Measurements from ENCODE around the gene PTP4A1.
"Not testable (repeated sequence)": the region's sequence is repeated elsewhere in the genome, so short reads cannot be mapped to it uniquely, and the experiment has no call there.

Gene PTP4A1

GRCh38 chr6:63572044-63572746, at the start of gene PTP4A1, which contains the start of gene LOC128125822:
TSS of gene PTP4A1 (plus strand) at chr6:63572480. CDS start at chr6:63576881, 4,401 bp downstream.
TSS of gene LOC128125822 (plus strand) at chr6:63572480.
- DNase-seq = peak; percentile 73

DNA sequence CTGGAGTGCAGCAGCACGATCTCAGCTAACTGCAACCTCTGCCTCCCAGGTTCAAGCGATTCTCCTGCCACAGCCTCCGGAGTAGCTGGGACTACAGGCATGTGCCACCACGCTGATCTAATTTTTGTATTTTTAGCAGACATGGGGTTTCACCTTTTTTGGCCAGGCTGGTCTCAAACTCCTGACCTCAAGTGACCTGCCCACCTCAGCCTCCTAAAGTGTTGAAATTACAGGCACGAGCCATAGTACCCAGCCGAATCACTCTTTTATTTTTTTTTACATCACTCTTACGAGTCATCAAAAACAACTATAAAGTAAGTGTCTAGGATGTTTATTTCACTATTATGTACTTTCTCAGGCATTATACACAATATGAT, 49.4 kb upstream of the PTP4A1 start:
- DNase-seq = not testable (repeated sequence)

GRCh38 chr6:63523630-63524029, 48.6 kb upstream of the PTP4A1 start:
- DNase-seq = no peak

GRCh38 chr6:63525186-63525878, 46.9 kb upstream of the PTP4A1 start:
- DNase-seq = no peak

GRCh38 chr6:63526931-63527330, 45.3 kb upstream of the PTP4A1 start:
- DNase-seq = no peak

DNA sequence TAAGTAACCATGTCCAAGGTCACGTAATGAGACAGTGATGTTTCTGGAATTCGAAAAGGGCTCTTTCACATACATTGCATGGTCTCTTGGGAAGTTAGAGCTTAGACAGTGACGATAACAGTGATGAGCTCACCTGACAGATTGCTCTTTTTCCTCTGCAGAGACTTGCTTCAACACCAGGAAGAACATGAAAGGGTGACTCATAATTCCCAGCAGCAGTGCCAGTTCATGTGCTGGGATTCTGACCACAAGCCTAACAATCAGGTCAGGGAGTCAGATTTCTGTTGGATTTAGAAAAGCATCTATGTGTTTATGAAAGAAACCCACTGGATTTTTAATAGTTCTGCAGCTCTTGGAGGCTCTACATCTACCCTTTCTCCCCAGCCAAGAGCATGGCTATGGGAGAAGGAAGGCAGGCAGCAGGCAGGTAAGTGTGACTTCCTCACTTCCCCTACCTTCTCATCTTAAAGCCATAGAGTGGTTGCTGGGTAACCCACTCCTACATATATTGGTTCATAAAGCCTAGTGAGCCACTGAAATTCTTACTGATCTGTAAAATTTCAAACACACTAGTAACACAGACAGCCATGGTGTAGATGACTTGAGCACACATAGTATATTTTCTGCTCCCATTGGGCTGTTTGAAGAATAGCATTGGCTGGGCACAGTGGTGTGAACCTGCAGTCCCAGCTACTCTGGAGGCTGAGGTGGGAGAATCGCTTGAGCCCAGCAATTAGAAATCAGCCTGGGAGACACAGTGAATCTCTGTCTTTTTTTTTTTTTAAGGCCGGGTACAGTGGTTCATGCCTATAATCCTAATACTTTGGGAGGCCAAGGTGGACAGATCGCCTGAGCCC, 44.4 kb upstream of the PTP4A1 start:
- DNase-seq = no peak

- DNase-seq = no peak
Observed at GRCh38 chr6:63529498-63529897, 42.8 kb upstream of the PTP4A1 start.

- DNase-seq = peak; percentile 1
Observed at GRCh38 chr6:63530182-63530581, 42.1 kb upstream of the PTP4A1 start.

- DNase-seq = no peak
Observed at GRCh38 chr6:63530991-63531390, 41.3 kb upstream of the PTP4A1 start.

DNA sequence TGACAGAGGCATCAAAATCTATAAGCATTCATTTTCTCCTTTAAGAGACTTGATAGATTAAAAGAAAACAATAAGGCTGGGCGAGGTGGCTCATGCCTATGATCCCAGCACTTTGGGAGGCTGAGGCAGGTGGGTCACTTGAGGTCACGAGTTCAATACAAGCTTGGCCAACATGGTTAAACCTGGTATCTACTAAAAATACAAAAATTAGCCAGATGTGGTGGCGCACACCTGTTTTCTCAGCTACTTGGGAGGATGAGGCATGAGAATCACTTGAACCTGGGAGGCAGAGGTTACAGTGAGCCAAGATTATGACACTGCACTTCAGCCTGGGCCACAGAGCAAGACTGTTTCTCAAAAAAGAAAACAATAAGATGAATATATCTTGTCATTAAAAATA, 39.3 kb upstream of the PTP4A1 start:
- no peak for DNase-seq

DNA sequence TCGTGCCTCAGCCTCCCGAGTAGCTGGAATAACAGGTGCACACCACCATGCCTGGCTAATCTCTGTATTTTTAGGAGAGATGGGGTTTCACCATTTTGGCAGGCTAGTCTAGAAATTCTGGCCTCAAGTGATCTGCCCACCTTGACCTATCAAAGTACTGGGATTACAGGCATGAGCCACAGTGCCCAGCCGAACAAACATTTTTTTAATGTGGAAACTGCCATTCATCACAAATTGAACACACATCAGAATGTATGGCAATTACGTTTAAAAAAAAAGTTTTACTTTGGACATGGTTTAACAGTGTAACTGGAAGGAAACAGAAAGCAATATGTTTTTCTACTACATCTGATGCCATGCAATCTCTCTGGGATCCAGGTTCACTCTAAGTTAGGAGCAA, 38.3 kb upstream of the PTP4A1 start:
- no peak for DNase-seq

GRCh38 chr6:63537201-63537958, 34.9 kb upstream of the PTP4A1 start:
- DNase-seq = no peak

DNA sequence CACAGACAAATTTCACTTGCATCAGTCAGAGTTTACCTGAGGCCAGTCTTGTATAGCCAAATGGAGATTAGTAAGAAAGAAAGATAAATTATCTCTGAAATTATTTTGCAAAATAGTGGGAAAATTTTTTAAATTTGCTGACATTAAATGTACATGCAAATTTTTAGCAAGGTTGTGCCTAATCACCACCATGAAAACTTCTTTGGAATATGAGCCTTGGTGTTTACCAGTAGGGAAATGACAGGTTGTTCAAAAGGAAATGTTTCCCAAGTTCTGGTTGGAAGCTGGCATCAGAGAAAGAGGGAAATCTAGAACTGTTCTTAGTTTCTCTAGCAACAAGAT, 34.4 kb upstream of the PTP4A1 start:
- DNase-seq = no peak

DNA sequence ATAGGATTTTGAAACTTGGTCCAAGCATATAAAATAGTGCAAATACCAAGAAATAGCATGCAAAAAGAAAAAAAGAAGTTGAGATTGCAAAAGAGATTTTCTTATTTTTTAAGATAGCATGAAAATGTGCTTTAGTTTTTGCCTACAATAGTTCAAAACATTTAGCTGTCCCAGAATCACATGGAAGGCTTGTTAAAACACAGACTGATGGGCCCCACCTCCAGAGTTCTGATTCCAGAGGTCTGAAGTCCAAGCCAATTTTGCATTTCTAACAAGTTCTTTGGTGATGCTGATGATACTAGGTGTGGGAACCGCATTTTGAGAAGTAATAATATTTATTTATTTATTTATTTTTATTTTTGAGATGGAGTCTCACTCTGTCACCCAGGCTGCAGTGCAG, 33.7 kb upstream of the PTP4A1 start:
- no peak for DNase-seq

DNA sequence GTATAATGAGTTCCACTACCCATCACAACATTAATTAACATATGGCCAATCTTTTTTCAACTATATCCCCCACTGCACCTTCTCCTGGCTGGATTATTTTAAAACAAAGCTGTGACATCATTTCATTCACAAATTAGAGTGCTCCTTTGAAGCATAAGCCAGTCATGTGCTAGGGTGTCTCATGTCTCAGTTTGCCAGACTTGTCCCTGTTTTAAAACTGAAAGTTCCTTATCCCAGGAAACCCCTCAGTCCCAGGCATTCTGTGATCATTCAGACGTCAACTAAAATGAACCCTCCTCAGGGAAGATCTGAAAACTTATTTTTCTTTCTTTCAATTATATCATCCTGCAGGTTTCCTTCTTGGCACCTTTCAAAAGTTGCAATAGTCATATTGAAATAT, 29.3 kb upstream of the PTP4A1 start:
- DNase-seq = no peak

DNA sequence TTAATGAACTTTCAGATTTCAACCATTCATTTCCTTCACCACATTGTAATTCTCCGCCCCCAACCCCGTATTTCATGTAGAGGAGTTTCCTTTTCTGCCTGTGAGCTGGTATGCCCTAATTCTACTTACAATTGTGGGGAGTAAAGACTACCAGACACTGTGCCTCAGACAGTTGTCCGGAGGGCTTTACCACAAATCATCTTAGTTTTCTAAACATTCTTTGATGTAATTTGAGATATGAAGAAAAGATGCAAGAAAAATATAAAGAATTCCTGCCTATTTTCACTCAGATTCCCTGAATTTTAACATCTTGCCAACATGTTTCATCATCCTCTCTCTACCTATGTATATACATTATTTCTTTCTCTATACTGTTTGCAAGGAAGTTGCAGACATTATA, 28.3 kb upstream of the PTP4A1 start:
- DNase-seq = no peak

DNA sequence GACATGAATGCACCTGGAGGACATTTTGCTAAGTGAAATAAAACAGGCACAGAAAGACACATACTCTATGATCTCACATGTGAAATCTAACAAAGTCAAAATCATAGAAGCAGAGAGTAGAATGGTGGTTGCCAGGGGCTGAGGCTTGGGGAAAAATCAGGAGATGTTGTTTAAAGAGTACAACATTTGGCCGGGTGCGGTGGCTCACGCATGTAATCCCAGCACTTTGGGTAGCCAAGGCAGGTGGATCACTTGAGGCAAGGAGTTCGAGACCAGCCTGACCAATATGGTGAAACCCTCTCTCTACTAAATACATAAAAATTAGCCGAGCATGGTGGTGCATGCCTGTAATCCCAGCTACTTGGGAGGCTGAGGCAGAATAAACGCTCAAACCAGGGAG, 26.0 kb upstream of the PTP4A1 start:
- no peak for DNase-seq

DNA sequence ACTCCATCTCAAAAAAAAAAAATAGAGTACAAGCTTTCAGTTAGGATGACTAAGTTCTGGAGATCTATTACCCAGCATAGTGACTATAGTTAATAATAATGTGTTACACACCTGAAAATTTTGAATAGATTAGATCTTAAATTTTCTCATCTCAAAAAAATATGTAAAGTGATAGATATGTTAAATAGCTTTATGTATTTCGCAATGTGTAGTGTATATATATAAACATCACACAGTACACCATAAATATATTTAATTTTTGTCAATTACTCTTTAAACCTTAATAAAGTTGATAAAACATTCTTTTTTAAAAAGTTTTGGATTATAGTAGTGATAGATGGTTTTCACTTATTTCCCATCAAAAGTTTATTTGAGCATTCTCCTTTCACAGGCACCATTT, 25.6 kb upstream of the PTP4A1 start:
- no peak for DNase-seq

GRCh38 chr6:63549076-63549475, 23.2 kb upstream of the PTP4A1 start:
- no peak for DNase-seq

DNA sequence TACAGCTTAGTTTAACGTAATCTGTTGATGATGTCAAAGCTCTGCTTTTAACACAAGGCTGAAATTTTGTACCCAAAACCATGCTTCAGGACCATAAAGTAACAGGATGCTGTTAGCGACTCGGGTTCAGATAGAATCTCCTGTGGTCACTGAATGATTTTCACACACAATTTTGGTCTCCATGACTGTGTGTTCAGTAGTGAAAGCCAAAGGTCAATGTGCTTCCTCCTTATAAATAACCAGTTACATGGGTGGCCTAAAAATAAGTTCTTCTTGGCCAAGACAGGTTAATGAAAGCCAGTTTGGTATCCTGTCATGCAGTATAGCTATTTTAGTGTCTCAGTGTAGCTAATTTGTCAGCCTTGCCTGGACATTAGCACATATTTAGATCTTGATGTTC, 19.1 kb upstream of the PTP4A1 start:
- no peak for DNase-seq

DNA sequence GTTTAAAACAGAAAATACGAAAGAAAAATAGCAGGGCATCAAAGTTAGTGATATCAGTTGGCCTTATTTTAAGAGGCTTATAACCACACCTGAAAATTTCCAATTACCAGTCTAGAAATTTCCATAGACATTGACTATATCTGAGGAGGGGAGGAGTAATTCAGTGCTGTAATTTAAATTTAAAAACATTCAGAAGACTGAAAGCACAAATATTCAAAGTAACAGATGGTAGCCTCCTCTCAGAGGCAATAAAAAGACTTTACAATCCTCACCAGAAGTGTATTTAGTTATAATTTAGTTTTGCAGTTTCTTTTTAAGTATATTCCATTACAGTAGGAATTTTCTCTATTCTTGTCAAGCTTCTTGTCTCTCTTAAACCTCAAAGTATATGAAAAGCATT, 18.4 kb upstream of the PTP4A1 start:
- DNase-seq = no peak

- no peak for DNase-seq
Observed at GRCh38 chr6:63554782-63555181, 17.5 kb upstream of the PTP4A1 start.

- no peak for DNase-seq
Observed at GRCh38 chr6:63556369-63556768, 15.9 kb upstream of the PTP4A1 start.
